GM19467 (cell line): ENCODE data around the gene ELMO1.

Experiments
- ATAC-seq: cut with Tn5 transposase; IDR thresholded peaks from one replicate; pipeline ENCODE4 v1.9.1; 2021; ENCODE audit warnings: mild to moderate bottlenecking, moderate library complexity; ENCODE audit not compliant: unreplicated experiment

The ELMO1 gene

GRCh38 chr7:37198906-37199485 lies 249.7 kb downstream of the ELMO1 start:
- no peak for ATAC-seq

GRCh38 chr7:37198041-37198905 lies 250.4 kb downstream of the ELMO1 start:
- ATAC-seq, result no peak

GRCh38 chr7:37197108-37197507 lies 251.6 kb downstream of the ELMO1 start:
- no peak for ATAC-seq

GRCh38 chr7:37196676-37197075 lies 252.0 kb downstream of the ELMO1 start:
- ATAC-seq, result no peak

- no peak for ATAC-seq
These were observed 253.3 kb downstream of the ELMO1 start for GRCh38 chr7:37195388-37195787.

- ATAC-seq, result no peak
These were observed 253.7 kb downstream of the ELMO1 start for GRCh38 chr7:37194943-37195342.

- no peak for ATAC-seq
These were observed 254.9 kb downstream of the ELMO1 start for GRCh38 chr7:37193775-37194135.

GRCh38 chr7:37193087-37193774 lies 255.4 kb downstream of the ELMO1 start:
- no peak for ATAC-seq

GRCh38 chr7:37191797-37192196 lies 256.9 kb downstream of the ELMO1 start:
- no peak for ATAC-seq

GRCh38 chr7:37187179-37187578 lies 261.5 kb downstream of the ELMO1 start:
- no peak for ATAC-seq

GRCh38 chr7:37186753-37187152 lies 261.9 kb downstream of the ELMO1 start:
- ATAC-seq, result no peak

GRCh38 chr7:37181550-37181932 lies 267.1 kb downstream of the ELMO1 start:
- ATAC-seq, result no peak

- no peak for ATAC-seq
These were observed 267.7 kb downstream of the ELMO1 start for GRCh38 chr7:37180828-37181549.

- ATAC-seq, result no peak
These were observed 272.6 kb downstream of the ELMO1 start for GRCh38 chr7:37176079-37176478.

GRCh38 chr7:37174460-37174859 lies 274.2 kb downstream of the ELMO1 start:
- no peak for ATAC-seq

GRCh38 chr7:37173670-37174069 lies 275.0 kb downstream of the ELMO1 start:
- no peak for ATAC-seq

GRCh38 chr7:37162106-37162505 lies 286.6 kb downstream of the ELMO1 start:
- ATAC-seq, result no peak

- no peak for ATAC-seq
These were observed 288.0 kb downstream of the ELMO1 start for GRCh38 chr7:37160656-37161055.

- no peak for ATAC-seq
These were observed 295.3 kb downstream of the ELMO1 start for GRCh38 chr7:37153376-37153775.

- no peak for ATAC-seq
These were observed 296.8 kb downstream of the ELMO1 start for GRCh38 chr7:37151741-37152413.

GRCh38 chr7:37150856-37151255 lies 297.8 kb downstream of the ELMO1 start:
- no peak for ATAC-seq
